Retinal pigment epithelial cell (primary cell): Measurements from ENCODE around the gene LGALS7B.

Source experiments
- DNase-seq: peaks from one replicate; pipeline ENCODE4 v3.0.0-alpha.2; 2010; ENCODE audit warnings: low read depth
- H3K4me3 ChIP-seq: 2 replicates; pipeline ENCODE4 v1.5.1; 2011; ENCODE audit warnings: mild to moderate bottlenecking, low read length, control low read depth, moderate library complexity
- CTCF ChIP-seq: conservative IDR thresholded peaks from 2 replicates; pipeline ENCODE4 v1.5.1; 2011; ENCODE audit warnings: low read depth, low read length, control low read depth, inconsistent platforms

LGALS7B gene

GRCh38 chr19:38836983-38837626 is 48.1 kb downstream of the LGALS7B start:
- no peak for DNase-seq
- no peak overlapping the region for H3K4me3 ChIP-seq
- no peak for TF ChIP-seq CTCF

- TF ChIP-seq CTCF = no peak
- DNase-seq = no peak
- H3K4me3 ChIP-seq = no peak overlapping the region
These were observed 48.7 kb downstream of the LGALS7B start for GRCh38 chr19:38837656-38838121.

GRCh38 chr19:38838208-38838985 is 49.4 kb downstream of the LGALS7B start:
- TF ChIP-seq CTCF = no peak
- no peak overlapping the region for H3K4me3 ChIP-seq
- DNase-seq = no peak

- no peak for TF ChIP-seq CTCF
- H3K4me3 ChIP-seq = no peak overlapping the region
- no peak for DNase-seq
These were observed 50.2 kb downstream of the LGALS7B start for GRCh38 chr19:38838986-38839761.

- no peak for TF ChIP-seq CTCF
- no peak overlapping the region for H3K4me3 ChIP-seq
These were observed 51.0 kb downstream of the LGALS7B start for GRCh38 chr19:38839816-38840582.

GRCh38 chr19:38840583-38840968 is 51.6 kb downstream of the LGALS7B start:
- TF ChIP-seq CTCF = no peak
- DNase-seq = no peak
- H3K4me3 ChIP-seq = no peak overlapping the region

More at GRCh38 chr19:38839816-38840582, 51.0 kb downstream of the LGALS7B start:
- DNase-seq = no peak
